Neural cell (in vitro differentiated cells): ENCODE measurements around the gene FAM89A. TPM values are rescaled to one million over a fixed set of nuclear protein-coding genes. Genes with fewer than 3 reads are reported as not detected.

Experiments
- H2AFZ ChIP-seq: fragments of 200-600, 300-800 bp; sonication (generic), shearing (Covaris generic); 2 replicates; pipeline ENCODE4 v1.6.0; 2014; ENCODE audit warnings: low read depth, mild to moderate bottlenecking, antibody characterized with exemption, low read length, moderate library complexity
- H3F3A ChIP-seq: fragments of 200-600 bp; shearing (Covaris generic); 2 replicates; pipeline ENCODE4 v1.6.1; 2016; ENCODE audit warnings: mild to moderate bottlenecking, moderate library complexity, mixed read lengths, antibody characterized with exemption, low read length; ENCODE audit not compliant: insufficient read depth, poor library complexity, severe bottlenecking
- H3K27ac ChIP-seq: fragments of 200-600, 300-800 bp; sonication (generic), shearing (Covaris generic); 2 replicates; pipeline ENCODE4 v1.5.1; 2014; ENCODE audit warnings: mild to moderate bottlenecking, low read length, moderate library complexity
- H3K27me3 ChIP-seq: fragments of 300-800, 200-600 bp; sonication (generic), shearing (Covaris generic); 2 replicates; pipeline ENCODE4 v1.6.0; 2014; ENCODE audit warnings: mild to moderate bottlenecking, low read depth, low read length, moderate library complexity; ENCODE audit not compliant: insufficient read depth
- H3K36me3 ChIP-seq: fragments of 300-800, 200-600 bp; sonication (generic), shearing (Covaris generic); 2 replicates; pipeline ENCODE4 v1.5.1; 2014; ENCODE audit warnings: mild to moderate bottlenecking, antibody characterized with exemption, low read length, moderate library complexity; ENCODE audit not compliant: insufficient read depth
- H3K4me2 ChIP-seq: fragments of 300-800, 200-600 bp; sonication (generic), shearing (Covaris generic); 2 replicates; pipeline ENCODE4 v1.6.0; 2014; ENCODE audit warnings: mild to moderate bottlenecking, low read length
- H3K4me3 ChIP-seq: fragments of 300-800, 200-600 bp; sonication (generic), shearing (Covaris generic); 2 replicates; pipeline ENCODE4 v1.5.1; 2014; ENCODE audit warnings: mild to moderate bottlenecking, low read length, moderate library complexity
- H3K79me2 ChIP-seq: fragments of 200-600 bp; shearing (Covaris generic); replicated peaks from 2 replicates; pipeline ENCODE4 v1.6.0; 2014; ENCODE audit warnings: mild to moderate bottlenecking, low read length, moderate library complexity; ENCODE audit not compliant: insufficient read depth
- H3K9ac ChIP-seq: fragments of 300-800, 200-600 bp; sonication (generic), shearing (Covaris generic); 2 replicates; pipeline ENCODE4 v1.6.1; 2016; ENCODE audit warnings: mild to moderate bottlenecking, low read length, mixed read lengths
- H3K9me2 ChIP-seq: fragments of 200-600 bp; shearing (Covaris generic); 2 replicates; pipeline ENCODE4 v1.6.1; 2016; ENCODE audit warnings: mild to moderate bottlenecking, low read length, mixed read lengths; ENCODE audit not compliant: insufficient read depth
- H3K9me3 ChIP-seq: fragments of 200-600, 300-800 bp; sonication (generic), shearing (Covaris generic); 2 replicates; pipeline ENCODE4 v1.6.1; 2016; ENCODE audit warnings: mild to moderate bottlenecking, mixed run types, low read length, moderate library complexity, mixed read lengths
- H4K20me1 ChIP-seq: fragments of 200-600 bp; shearing (Covaris generic); 2 replicates; pipeline ENCODE4 v1.6.1; 2016; ENCODE audit warnings: mild to moderate bottlenecking, mixed run types; ENCODE audit not compliant: insufficient read depth
- CTCF ChIP-seq: fragments of 450-650 bp; IDR thresholded peaks from 2 replicates; pipeline ENCODE4 v1.5.1; 2014; ENCODE audit warnings: antibody characterized with exemption, mild to moderate bottlenecking, moderate library complexity; ENCODE audit not compliant: poor library complexity, severe bottlenecking
- EP300 ChIP-seq: fragments of 450-650 bp; conservative IDR thresholded peaks from 2 replicates; pipeline ENCODE4 v1.6.1; 2014; ENCODE audit warnings: antibody characterized with exemption, mild to moderate bottlenecking, moderate library complexity; ENCODE audit not compliant: poor library complexity, severe bottlenecking
- EZH2 ChIP-seq: fragments of 200-600, 300-800 bp; shearing (Covaris generic), sonication (generic); IDR thresholded peaks from 2 replicates; pipeline ENCODE4 v1.6.1; 2014; ENCODE audit warnings: antibody characterized with exemption, low read length, borderline replicate concordance, mild to moderate bottlenecking; ENCODE audit not compliant: insufficient read depth, poor library complexity, severe bottlenecking
- MXI1 ChIP-seq: fragments of 450-650 bp; conservative IDR thresholded peaks from 2 replicates; pipeline ENCODE4 v1.6.1; 2014; ENCODE audit warnings: antibody characterized with exemption, mild to moderate bottlenecking; ENCODE audit not compliant: poor library complexity, severe bottlenecking
- POLR2AphosphoS5 ChIP-seq: IDR thresholded peaks from 2 replicates; pipeline ENCODE4 v1.6.1; 2012
- RAD21 ChIP-seq: fragments of 450-650 bp; conservative IDR thresholded peaks from 2 replicates; pipeline ENCODE4 v1.6.1; 2014; ENCODE audit warnings: antibody characterized with exemption, mild to moderate bottlenecking, moderate library complexity
- REST ChIP-seq: IDR thresholded peaks from 2 replicates; pipeline ENCODE4 v1.6.1; 2012; ENCODE audit warnings: borderline replicate concordance
- SMC3 ChIP-seq: fragments of 450-650 bp; conservative IDR thresholded peaks from 2 replicates; pipeline ENCODE4 v1.6.1; 2014; ENCODE audit warnings: antibody characterized with exemption, mild to moderate bottlenecking, moderate library complexity; ENCODE audit not compliant: poor library complexity
- TAF1 ChIP-seq: IDR thresholded peaks from 2 replicates; pipeline ENCODE4 v1.6.1; 2012; ENCODE audit warnings: low read depth
- polyA plus RNA-seq: library from polyadenylated mRNA; depleted of rRNA; stranded (reverse); fragments of >200 nt; gene quantifications from 2 replicates; pipeline ENCODE4 v1.2.3, GENCODE V29; 2014

Gene FAM89A
- polyA plus RNA-seq, 1 donor from 2014 or later, result 0.20 TPM

GRCh38 chr1:231035799-231036198, 4.3 kb downstream of the FAM89A start:
- peaks cover 33% of the 10 kb centered on the region for H3K27me3 ChIP-seq

GRCh38 chr1:231032963-231033362, 7.1 kb downstream of the FAM89A start:
- Histone ChIP-seq H3F3A (no peaks in the 10 kb centered on the region), H3K27ac (no peak overlapping the region), H3K9me3 (no peaks in the 10 kb centered on the region), H3K4me2 (no peak overlapping the region), H2AFZ (no peak overlapping the region), H4K20me1 (no peaks in the 10 kb centered on the region), H3K27me3 (peaks cover 7% of the 10 kb centered on the region), H3K36me3 (no peaks in the 10 kb centered on the region), H3K4me3 (no peak overlapping the region), H3K9ac (no peak overlapping the region), H3K9me2 (no peaks in the 10 kb centered on the region), H3K79me2 (no peaks in the 10 kb centered on the region)
- TF ChIP-seq RAD21 (no peak), MXI1 (no peak), CTCF (no peak), SMC3 (no peak), EP300 (no peak), POLR2AphosphoS5 (no peak), REST (no peak)

More at GRCh38 chr1:231035799-231036198, 4.3 kb downstream of the FAM89A start:
- Histone ChIP-seq H3K9ac (no peak overlapping the region), H2AFZ (no peak overlapping the region), H3K4me3 (no peak overlapping the region), H3K9me3 (no peaks in the 10 kb centered on the region), H3K27ac (no peak overlapping the region), H3K79me2 (no peaks in the 10 kb centered on the region), H3K9me2 (no peaks in the 10 kb centered on the region), H3K4me2 (no peak overlapping the region), H3K36me3 (no peaks in the 10 kb centered on the region), H3F3A (no peaks in the 10 kb centered on the region), H4K20me1 (no peaks in the 10 kb centered on the region)
- TF ChIP-seq SMC3 (no peak), MXI1 (no peak), POLR2AphosphoS5 (no peak), REST (no peak), RAD21 (no peak), TAF1 (no peak), CTCF (no peak), EZH2 (no peak), EP300 (no peak)
